HEK293 (cell line): ENCODE data around the gene TRAM2.

Experiments used
- CTCF ChIA-PET: fragments of 350-600 bp; formaldehyde crosslinking; extraction: SDS; loops from one replicate; lab custom pipeline; 2021; ENCODE audit warnings: antibody characterized with exemption; lab: Yijun Ruan, JAX
- POLR2A ChIA-PET: fragments of 300-600 bp; formaldehyde crosslinking; extraction: SDS; loops from one replicate; lab custom pipeline; 2020; ENCODE audit warnings: antibody characterized with exemption, inconsistent platforms; lab: Yijun Ruan, JAX
- H3K27ac ChIP-seq: fragments of 200-500 bp; sonication (Bioruptor generic); 2 replicates; pipeline ENCODE4 v1.5.1; 2014; ENCODE audit warnings: low read depth, low read length, control low read depth, inconsistent platforms; ENCODE audit errors: extremely low read depth
- H3K36me3 ChIP-seq, 2 experiments: fragments of 200-500 bp in 1 of 2; sonication (Bioruptor generic) in 1 of 2; 1 replicate in 1 of 2; 2 replicates in 1 of 2; pipeline ENCODE4 v1.5.1; 2014 to 2017; ENCODE audit warnings: inconsistent platforms in 2 of 2, low read length in 2 of 2; ENCODE audit not compliant: control insufficient read depth in 2 of 2, insufficient read depth in 1 of 2
- H3K4me1 ChIP-seq: fragments of 200-500 bp; sonication (Bioruptor generic); 2 replicates; pipeline ENCODE4 v1.5.1; 2014; ENCODE audit warnings: mild to moderate bottlenecking, low read length, inconsistent platforms; ENCODE audit not compliant: control insufficient read depth, insufficient read depth
- H3K4me3 ChIP-seq: 2 replicates; pipeline ENCODE4 v1.5.1; 2011; ENCODE audit warnings: low read depth, mild to moderate bottlenecking, control low read depth, low read length, moderate library complexity
- H3K9me3 ChIP-seq: fragments of 200-500 bp; sonication (Bioruptor generic); 2 replicates; pipeline ENCODE4 v1.5.1; 2014; ENCODE audit warnings: low read depth, low read length, inconsistent platforms; ENCODE audit not compliant: control insufficient read depth, insufficient read depth
- HOXC10 ChIP-seq: sonication (generic); formaldehyde crosslinking; IDR thresholded peaks from 2 replicates; pipeline ENCODE4 v1.8.1; 2023; ENCODE audit warnings: mild to moderate bottlenecking, missing genetic modification reagents
- ZBTB1 ChIP-seq: fragments of 450-650 bp; formaldehyde crosslinking; IDR thresholded peaks from 2 replicates; pipeline ENCODE4 v1.5.1; 2016; ENCODE audit warnings: missing biosample characterization, missing genetic modification characterization
- ZIC2 ChIP-seq: fragments of 450-650 bp; formaldehyde crosslinking; IDR thresholded peaks from 2 replicates; pipeline ENCODE4 v1.5.1; 2016; ENCODE audit warnings: missing biosample characterization, missing genetic modification characterization
- ZNF175 ChIP-seq: fragments of 450-650 bp; formaldehyde crosslinking; IDR thresholded peaks from 2 replicates; pipeline ENCODE4 v1.5.1; 2016; ENCODE audit warnings: missing biosample characterization, missing genetic modification characterization
- ZNF221 ChIP-seq: fragments of 450-650 bp; formaldehyde crosslinking; IDR thresholded peaks from 2 replicates; pipeline ENCODE4 v1.5.1; 2017; ENCODE audit warnings: missing biosample characterization, missing genetic modification characterization, borderline replicate concordance
- ZNF23 ChIP-seq: fragments of 450-650 bp; formaldehyde crosslinking; IDR thresholded peaks from 2 replicates; pipeline ENCODE4 v1.5.1; 2016; ENCODE audit warnings: missing biosample characterization, missing genetic modification characterization, borderline replicate concordance
- ZNF280D ChIP-seq: fragments of 450-650 bp; formaldehyde crosslinking; IDR thresholded peaks from 2 replicates; pipeline ENCODE4 v1.5.1; 2016; ENCODE audit warnings: missing biosample characterization, missing genetic modification characterization
- ZNF354C ChIP-seq: fragments of 450-650 bp; formaldehyde crosslinking; IDR thresholded peaks from 2 replicates; pipeline ENCODE4 v1.5.1; 2016; ENCODE audit warnings: missing biosample characterization, missing genetic modification characterization, low read depth, borderline replicate concordance
- ZNF362 ChIP-seq: fragments of 450-650 bp; formaldehyde crosslinking; IDR thresholded peaks from 2 replicates; pipeline ENCODE4 v1.5.1; 2016; ENCODE audit warnings: missing biosample characterization, missing genetic modification characterization
- ZNF501 ChIP-seq: fragments of 450-650 bp; formaldehyde crosslinking; IDR thresholded peaks from 2 replicates; pipeline ENCODE4 v1.5.1; 2016; ENCODE audit warnings: missing biosample characterization, missing genetic modification characterization
- ZNF555 ChIP-seq: fragments of 450-650 bp; formaldehyde crosslinking; conservative IDR thresholded peaks from 2 replicates; pipeline ENCODE4 v1.5.1; 2017; ENCODE audit warnings: missing biosample characterization, mild to moderate bottlenecking, missing genetic modification characterization, inconsistent platforms
- ZNF596 ChIP-seq: fragments of 450-650 bp; IDR thresholded peaks from 2 replicates; pipeline ENCODE4 v1.5.0; 2018; ENCODE audit warnings: missing biosample characterization, mild to moderate bottlenecking, missing genetic modification characterization, moderate library complexity
- ZNF645 ChIP-seq: fragments of 450-650 bp; formaldehyde crosslinking; IDR thresholded peaks from 2 replicates; pipeline ENCODE4; 2016; ENCODE audit warnings: missing biosample characterization, missing genetic modification characterization
- ZNF677 ChIP-seq: fragments of 450-650 bp; IDR thresholded peaks from 2 replicates; pipeline ENCODE4 v1.5.0; 2018; ENCODE audit warnings: missing biosample characterization, mild to moderate bottlenecking, missing genetic modification characterization, moderate library complexity
- ZNF792 ChIP-seq: fragments of 450-650 bp; formaldehyde crosslinking; IDR thresholded peaks from 2 replicates; pipeline ENCODE4 v1.5.1; 2016; ENCODE audit warnings: missing biosample characterization, missing genetic modification characterization
- ZSCAN23 ChIP-seq: fragments of 450-650 bp; formaldehyde crosslinking; IDR thresholded peaks from 2 replicates; pipeline ENCODE4 v1.5.1; 2016; ENCODE audit warnings: missing biosample characterization, missing genetic modification characterization
- TF ChIP-seq, protein P1 (sequence below): fragments of 450-650 bp; formaldehyde crosslinking; IDR thresholded peaks from 2 replicates; pipeline ENCODE4 v1.5.1; 2016; ENCODE audit warnings: missing biosample characterization, missing genetic modification characterization
- TF ChIP-seq, protein P2 (sequence below): fragments of 450-650 bp; formaldehyde crosslinking; IDR thresholded peaks from 2 replicates; pipeline ENCODE4 v1.5.1; 2017; ENCODE audit warnings: missing biosample characterization, mild to moderate bottlenecking, missing genetic modification characterization, moderate library complexity
- TF ChIP-seq, protein P3 (sequence below): fragments of 450-650 bp; formaldehyde crosslinking; IDR thresholded peaks from 2 replicates; pipeline ENCODE4 v1.5.1; 2016; ENCODE audit warnings: missing biosample characterization, missing genetic modification characterization
- TF ChIP-seq, protein P4 (sequence below): fragments of 450-650 bp; formaldehyde crosslinking; IDR thresholded peaks from 2 replicates; pipeline ENCODE4 v1.5.1; 2017; ENCODE audit warnings: missing biosample characterization, missing genetic modification characterization

Gene TRAM2

GRCh38 chr6:52568320-52568719 is 8.5 kb downstream of the TRAM2 start:
- Histone ChIP-seq H3K9me3 (no peaks in the 10 kb centered on the region), H3K4me3 (no peak overlapping the region), H3K4me1 (peaks cover 17% of the 10 kb centered on the region), H3K27ac (no peak overlapping the region), H3K36me3 (no peaks in the 10 kb centered on the region)
- CTCF ChIA-PET = no interaction called here
- POLR2A ChIA-PET = no interaction called here
- TF ChIP-seq HOXC10 (CRISPR knock-in tag) = no peak
- TF ChIP-seq ZSCAN23 (tag by site-specific recombination) = no peak
- TF ChIP-seq, protein P1, sequence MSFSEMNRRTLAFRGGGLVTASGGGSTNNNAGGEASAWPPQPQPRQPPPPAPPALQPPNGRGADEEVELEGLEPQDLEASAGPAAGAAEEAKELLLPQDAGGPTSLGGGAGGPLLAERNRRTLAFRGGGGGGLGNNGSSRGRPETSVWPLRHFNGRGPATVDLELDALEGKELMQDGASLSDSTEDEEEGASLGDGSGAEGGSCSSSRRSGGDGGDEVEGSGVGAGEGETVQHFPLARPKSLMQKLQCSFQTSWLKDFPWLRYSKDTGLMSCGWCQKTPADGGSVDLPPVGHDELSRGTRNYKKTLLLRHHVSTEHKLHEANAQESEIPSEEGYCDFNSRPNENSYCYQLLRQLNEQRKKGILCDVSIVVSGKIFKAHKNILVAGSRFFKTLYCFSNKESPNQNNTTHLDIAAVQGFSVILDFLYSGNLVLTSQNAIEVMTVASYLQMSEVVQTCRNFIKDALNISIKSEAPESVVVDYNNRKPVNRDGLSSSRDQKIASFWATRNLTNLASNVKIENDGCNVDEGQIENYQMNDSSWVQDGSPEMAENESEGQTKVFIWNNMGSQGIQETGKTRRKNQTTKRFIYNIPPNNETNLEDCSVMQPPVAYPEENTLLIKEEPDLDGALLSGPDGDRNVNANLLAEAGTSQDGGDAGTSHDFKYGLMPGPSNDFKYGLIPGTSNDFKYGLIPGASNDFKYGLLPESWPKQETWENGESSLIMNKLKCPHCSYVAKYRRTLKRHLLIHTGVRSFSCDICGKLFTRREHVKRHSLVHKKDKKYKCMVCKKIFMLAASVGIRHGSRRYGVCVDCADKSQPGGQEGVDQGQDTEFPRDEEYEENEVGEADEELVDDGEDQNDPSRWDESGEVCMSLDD (tag by site-specific recombination) = no peak
- TF ChIP-seq, protein P2, sequence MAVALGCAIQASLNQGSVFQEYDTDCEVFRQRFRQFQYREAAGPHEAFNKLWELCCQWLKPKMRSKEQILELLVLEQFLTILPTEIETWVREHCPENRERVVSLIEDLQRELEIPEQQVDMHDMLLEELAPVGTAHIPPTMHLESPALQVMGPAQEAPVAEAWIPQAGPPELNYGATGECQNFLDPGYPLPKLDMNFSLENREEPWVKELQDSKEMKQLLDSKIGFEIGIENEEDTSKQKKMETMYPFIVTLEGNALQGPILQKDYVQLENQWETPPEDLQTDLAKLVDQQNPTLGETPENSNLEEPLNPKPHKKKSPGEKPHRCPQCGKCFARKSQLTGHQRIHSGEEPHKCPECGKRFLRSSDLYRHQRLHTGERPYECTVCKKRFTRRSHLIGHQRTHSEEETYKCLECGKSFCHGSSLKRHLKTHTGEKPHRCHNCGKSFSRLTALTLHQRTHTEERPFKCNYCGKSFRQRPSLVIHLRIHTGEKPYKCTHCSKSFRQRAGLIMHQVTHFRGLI (tag by site-specific recombination) = no peak
- TF ChIP-seq ZNF555 (tag by site-specific recombination) = no peak
- TF ChIP-seq ZNF501 = no peak
- no peak for TF ChIP-seq ZNF596 (tag by site-specific recombination)
- no peak for TF ChIP-seq ZNF677 (tag by site-specific recombination)
- TF ChIP-seq ZNF362 (tag by site-specific recombination) = no peak
- TF ChIP-seq ZNF221 (tag by site-specific recombination) = no peak
- TF ChIP-seq, protein P3, sequence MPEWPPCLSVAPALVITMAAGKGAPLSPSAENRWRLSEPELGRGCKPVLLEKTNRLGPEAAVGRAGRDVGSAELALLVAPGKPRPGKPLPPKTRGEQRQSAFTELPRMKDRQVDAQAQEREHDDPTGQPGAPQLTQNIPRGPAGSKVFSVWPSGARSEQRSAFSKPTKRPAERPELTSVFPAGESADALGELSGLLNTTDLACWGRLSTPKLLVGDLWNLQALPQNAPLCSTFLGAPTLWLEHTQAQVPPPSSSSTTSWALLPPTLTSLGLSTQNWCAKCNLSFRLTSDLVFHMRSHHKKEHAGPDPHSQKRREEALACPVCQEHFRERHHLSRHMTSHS = no peak
- TF ChIP-seq ZNF792 (tag by site-specific recombination) = no peak
- TF ChIP-seq ZNF645 (tag by site-specific recombination) = no peak

- H3K27ac ChIP-seq = no peak overlapping the region
- H3K4me3 ChIP-seq = no peak overlapping the region
- POLR2A ChIA-PET = interaction anchor here (0.9 to 1.7 kb wide), 4 partner anchors 10 to 148 kb away, joined by 3 to 5 read pairs (median 3); partner anchors contain the start of gene TRAM2
- CTCF ChIA-PET = interaction anchor here (0.5 to 2.2 kb wide), 3 partner anchors 9 to 159 kb away, joined by 5 to 14 read pairs (median 7); no protein-coding TSS in a partner anchor
- no peaks in the 10 kb centered on the region for H3K36me3 ChIP-seq
- no peaks in the 10 kb centered on the region for H3K9me3 ChIP-seq
- H3K4me1 ChIP-seq = peaks cover 17% of the 10 kb centered on the region
- TF ChIP-seq ZNF221 (tag by site-specific recombination) = no peak
- TF ChIP-seq ZNF23 = no peak
- no peak for TF ChIP-seq ZNF354C (tag by site-specific recombination)
- TF ChIP-seq, protein P4, sequence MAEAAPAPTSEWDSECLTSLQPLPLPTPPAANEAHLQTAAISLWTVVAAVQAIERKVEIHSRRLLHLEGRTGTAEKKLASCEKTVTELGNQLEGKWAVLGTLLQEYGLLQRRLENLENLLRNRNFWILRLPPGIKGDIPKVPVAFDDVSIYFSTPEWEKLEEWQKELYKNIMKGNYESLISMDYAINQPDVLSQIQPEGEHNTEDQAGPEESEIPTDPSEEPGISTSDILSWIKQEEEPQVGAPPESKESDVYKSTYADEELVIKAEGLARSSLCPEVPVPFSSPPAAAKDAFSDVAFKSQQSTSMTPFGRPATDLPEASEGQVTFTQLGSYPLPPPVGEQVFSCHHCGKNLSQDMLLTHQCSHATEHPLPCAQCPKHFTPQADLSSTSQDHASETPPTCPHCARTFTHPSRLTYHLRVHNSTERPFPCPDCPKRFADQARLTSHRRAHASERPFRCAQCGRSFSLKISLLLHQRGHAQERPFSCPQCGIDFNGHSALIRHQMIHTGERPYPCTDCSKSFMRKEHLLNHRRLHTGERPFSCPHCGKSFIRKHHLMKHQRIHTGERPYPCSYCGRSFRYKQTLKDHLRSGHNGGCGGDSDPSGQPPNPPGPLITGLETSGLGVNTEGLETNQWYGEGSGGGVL (tag by site-specific recombination) = no peak
- no peak for TF ChIP-seq ZNF175
- no peak for TF ChIP-seq ZNF280D (tag by site-specific recombination)
- TF ChIP-seq ZIC2 (tag by site-specific recombination) = no peak
- TF ChIP-seq ZBTB1 (tag by site-specific recombination) = no peak
Measured at GRCh38 chr6:52566853-52567279, 10.0 kb downstream of the TRAM2 start.
